Measurements from ENCODE around the gene FOS.

The FOS gene

GRCh38 chr14:75277008-75277814 lies 1.4 kb upstream of the FOS start (continued):
- TF ChIP-seq MZF1 (tag by site-specific recombination; IDR thresholded peaks at IDR 0.05; ENCODE audit: borderline replicate concordance) (no peak), YY1 (tag by site-specific recombination; IDR thresholded peaks at IDR 0.05) (no peak), ZNF155 (tag by site-specific recombination; IDR thresholded peaks at IDR 0.05) (no peak), SP3 (tag by site-specific recombination; IDR thresholded peaks at IDR 0.05) (peak; percentile 18; the same call in 1 of the 2 replicates), ZNF341 (tag by site-specific recombination; IDR thresholded peaks at IDR 0.05; ENCODE audit: low read depth) (peak; percentile 81), ZBTB17 (tag by site-specific recombination; IDR thresholded peaks at IDR 0.05) (peak; percentile 43; the same call in 1 of the 2 replicates), ZIC2 (tag by site-specific recombination; IDR thresholded peaks at IDR 0.05) (peak; percentile 93), KLF8 (tag by site-specific recombination; IDR thresholded peaks at IDR 0.05) (peak; percentile 47; the same call in 1 of the 2 replicates), SALL2 (tag by site-specific recombination; IDR thresholded peaks at IDR 0.05; ENCODE audit: borderline replicate concordance) (no peak), ZNF677 (tag by site-specific recombination; IDR thresholded peaks at IDR 0.05) (peak; percentile 88), BCL6B (tag by site-specific recombination; IDR thresholded peaks at IDR 0.05) (no peak), ZNF48 (tag by site-specific recombination; IDR thresholded peaks at IDR 0.05) (no peak), ZNF18 (tag by site-specific recombination; IDR thresholded peaks at IDR 0.05) (no peak), ZBTB26 (tag by site-specific recombination; optimal IDR thresholded peaks at IDR 0.05) (peak; percentile 87), ZNF513 (tag by site-specific recombination; IDR thresholded peaks at IDR 0.05) (no peak), ZNF658 (tag by site-specific recombination; IDR thresholded peaks at IDR 0.05) (no peak), ZBTB20 (tag by site-specific recombination; IDR thresholded peaks at IDR 0.05) (peak; percentile 91), ZNF354C (tag by site-specific recombination; IDR thresholded peaks at IDR 0.05; ENCODE audit: borderline replicate concordance, low read depth) (no peak), ZSCAN16 (tag by site-specific recombination; IDR thresholded peaks at IDR 0.05) (no peak), ZNF133 (tag by site-specific recombination; IDR thresholded peaks at IDR 0.05) (no peak), KLF9 (tag by site-specific recombination; IDR thresholded peaks at IDR 0.05; ENCODE audit: low read depth) (peak; percentile 82), ZNF521 (tag by site-specific recombination; IDR thresholded peaks at IDR 0.05) (no peak), ZNF398 (tag by site-specific recombination; IDR thresholded peaks at IDR 0.05) (no peak), ZNF404 (tag by site-specific recombination; IDR thresholded peaks at IDR 0.05) (no peak), ZNF391 (tag by site-specific recombination; IDR thresholded peaks at IDR 0.05; ENCODE audit: borderline replicate concordance, low read depth) (peak; percentile 23; the same call in 1 of the 2 replicates), KLF10 (tag by site-specific recombination; IDR thresholded peaks at IDR 0.05) (0 out of 2 replicates have a peak, but pooled peaks have one; percentile 26), ZNF660 (tag by site-specific recombination; IDR thresholded peaks at IDR 0.05) (peak; percentile 82; the same call in 1 of the 2 replicates), GLIS1 (tag by site-specific recombination; IDR thresholded peaks at IDR 0.05) (peak; percentile 9; the same call in 1 of the 2 replicates), SP7 (tag by site-specific recombination; IDR thresholded peaks at IDR 0.05) (peak; percentile 34; the same call in 1 of the 2 replicates), ZNF670 (tag by site-specific recombination; IDR thresholded peaks at IDR 0.05; ENCODE audit: low read depth) (no peak), ZNF600 (tag by site-specific recombination; IDR thresholded peaks at IDR 0.05) (no peak; the same call in 1 of the 2 replicates), ZNF530 (tag by site-specific recombination; IDR thresholded peaks at IDR 0.05; ENCODE audit: low read depth) (no peak)
